Measurements from ENCODE around the gene NECAB3. TPM values are rescaled to one million over a fixed set of nuclear protein-coding genes. Genes with fewer than 3 reads are reported as not detected.

NECAB3 gene
- total RNA-seq, 4 donors from 2014 or later: 30.6 to 71.9 (median 52.9) TPM

DNA sequence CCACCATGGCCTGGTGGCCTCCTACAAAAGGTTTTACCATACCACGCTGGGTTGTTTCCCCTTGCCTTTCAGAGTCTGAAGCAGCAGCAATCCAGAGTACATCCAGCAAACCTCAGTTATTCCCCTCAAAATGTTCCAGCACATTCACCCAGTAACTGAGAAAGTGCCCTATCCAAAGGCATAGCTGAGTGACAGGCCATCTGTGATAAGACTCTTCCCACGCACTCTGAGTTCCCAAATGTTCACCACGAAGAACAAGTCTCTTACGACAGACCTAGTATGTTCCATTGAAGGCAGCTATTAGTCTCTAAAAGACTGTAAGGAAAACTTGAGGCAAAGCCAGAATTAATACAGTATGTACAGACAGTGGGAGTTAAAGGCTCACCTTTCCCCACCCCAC lies 43.7 kb downstream of the NECAB3 start:
- Histone ChIP-seq H3K9me3 (no peaks in the 10 kb centered on the region), H3K4me1 (no peaks in the 10 kb centered on the region), H3K36me3 (peaks cover 0 to 95% of the 10 kb centered on the region in 2 donors), H3K27ac (no peak overlapping the region), H3K27me3 (no peaks in the 10 kb centered on the region), H3K4me3 (no peak overlapping the region)
- TF ChIP-seq POLR2A (IDR thresholded peaks at IDR 0.05) (no peak), EP300 (IDR thresholded peaks at IDR 0.05) (no peak), POLR2AphosphoS5 (IDR thresholded peaks at IDR 0.05) (no peak), CTCF (IDR thresholded peaks at IDR 0.05) (no peak)
- ATAC-seq: no peak
- WGBS, 2 donors (ENCODE audit: low coverage in 1 of 2): 78 to 95% methylated on average over 4 of the region's 4 CpGs

DNA sequence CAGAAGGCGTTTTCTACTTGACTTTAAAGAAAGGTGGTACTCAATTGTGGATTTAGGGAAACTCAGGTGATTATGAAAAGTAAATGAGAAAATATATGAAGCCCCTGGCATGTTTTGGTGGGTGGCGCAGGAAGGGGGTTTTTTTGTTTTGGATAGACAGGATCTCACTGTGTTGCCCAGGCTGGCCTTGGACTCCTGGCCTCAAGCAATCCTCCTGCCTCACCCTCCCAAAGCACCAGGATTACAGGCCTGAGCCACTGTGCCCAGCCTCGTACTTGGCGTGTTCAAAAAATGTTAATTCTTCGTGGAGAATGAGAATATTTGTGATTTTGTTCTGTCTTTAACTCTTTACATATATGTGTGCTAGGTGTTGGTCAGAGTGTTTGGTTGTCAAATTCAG lies 44.2 kb downstream of the NECAB3 start:
- Histone ChIP-seq H3K9me3 (no peaks in the 10 kb centered on the region), H3K36me3 (peaks cover 0 to 96% of the 10 kb centered on the region in 2 donors), H3K4me3 (no peak overlapping the region), H3K27ac (no peak overlapping the region), H3K4me1 (no peaks in the 10 kb centered on the region), H3K27me3 (no peaks in the 10 kb centered on the region)
- ATAC-seq: no peak
- WGBS, 2 donors (ENCODE audit: low coverage in 1 of 2): 88% methylated on average over 2 to 5 of the region's 5 CpGs
- no peak for TF ChIP-seq CTCF (IDR thresholded peaks at IDR 0.05)
- no peak for TF ChIP-seq POLR2AphosphoS5 (IDR thresholded peaks at IDR 0.05)
- TF ChIP-seq EP300 (IDR thresholded peaks at IDR 0.05): no peak
- no peak for TF ChIP-seq POLR2A (IDR thresholded peaks at IDR 0.05)

- H3K4me3 ChIP-seq: no peak overlapping the region
- no peaks in the 10 kb centered on the region for H3K4me1 ChIP-seq
- no peaks in the 10 kb centered on the region for H3K9me3 ChIP-seq
- H3K27ac ChIP-seq: no peak overlapping the region
- H3K27me3 ChIP-seq: no peaks in the 10 kb centered on the region
- ATAC-seq: no peak
- WGBS, 2 donors (ENCODE audit: low coverage in 1 of 2): 85 to 94% methylated on average over 6 to 10 of the region's 10 CpGs
- TF ChIP-seq POLR2AphosphoS5 (IDR thresholded peaks at IDR 0.05): no peak
- no peak for TF ChIP-seq CTCF (IDR thresholded peaks at IDR 0.05)
- no peak for TF ChIP-seq EP300 (IDR thresholded peaks at IDR 0.05)
- TF ChIP-seq POLR2A (IDR thresholded peaks at IDR 0.05): no peak
- H3K36me3 ChIP-seq: peaks cover 0 to 98% of the 10 kb centered on the region in 2 donors
Observed at GRCh38 chr20:33629533-33629932, 44.7 kb downstream of the NECAB3 start.

- H3K27ac ChIP-seq: no peak overlapping the region
- WGBS, 2 donors (ENCODE audit: low coverage in 1 of 2): 91 to 92% methylated on average over 4 of the region's 4 CpGs
- H3K27me3 ChIP-seq: no peaks in the 10 kb centered on the region
- H3K9me3 ChIP-seq: no peaks in the 10 kb centered on the region
- no peaks in the 10 kb centered on the region for H3K4me1 ChIP-seq
- H3K36me3 ChIP-seq: peaks cover 0 to 96% of the 10 kb centered on the region in 2 donors
- TF ChIP-seq CTCF (IDR thresholded peaks at IDR 0.05): no peak
- TF ChIP-seq POLR2AphosphoS5 (IDR thresholded peaks at IDR 0.05): no peak
- TF ChIP-seq EP300 (IDR thresholded peaks at IDR 0.05): no peak
- no peak for TF ChIP-seq POLR2A (IDR thresholded peaks at IDR 0.05)
- ATAC-seq: no peak
- no peak overlapping the region for H3K4me3 ChIP-seq
Observed at GRCh38 chr20:33627577-33628216, 46.5 kb downstream of the NECAB3 start.

DNA sequence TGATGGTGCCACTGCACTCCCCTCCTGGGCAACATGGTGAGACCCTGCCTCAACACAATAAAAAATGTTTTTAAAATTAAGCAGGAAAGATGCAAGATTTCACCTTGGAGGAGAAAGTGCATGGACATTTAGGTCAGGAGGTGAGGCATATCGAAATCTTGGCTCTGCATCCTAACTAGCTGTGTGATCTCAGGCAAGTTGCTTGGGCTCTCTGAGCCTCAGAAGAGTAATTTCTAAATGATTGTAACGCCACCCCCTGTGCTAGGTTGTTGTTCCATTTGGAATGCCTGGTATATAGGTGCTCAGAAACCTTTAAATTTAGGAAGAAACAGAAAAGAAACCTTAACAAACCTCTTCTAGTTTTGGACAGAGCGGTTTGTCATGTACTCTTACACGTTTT lies 48.0 kb downstream of the NECAB3 start:
- WGBS, 2 donors (ENCODE audit: low coverage in 1 of 2): 86 to 92% methylated on average over 4 of the region's 4 CpGs
- no peak for ATAC-seq
- no peak overlapping the region for H3K27ac ChIP-seq

More for the DNA sequence above, 48.0 kb downstream of the NECAB3 start:
- H3K36me3 ChIP-seq: peaks cover 0 to 84% of the 10 kb centered on the region in 2 donors
- no peaks in the 10 kb centered on the region for H3K4me1 ChIP-seq
- no peak overlapping the region for H3K4me3 ChIP-seq
- no peak for TF ChIP-seq EP300 (IDR thresholded peaks at IDR 0.05)
- TF ChIP-seq CTCF (IDR thresholded peaks at IDR 0.05): no peak
- TF ChIP-seq POLR2AphosphoS5 (IDR thresholded peaks at IDR 0.05): no peak
- no peak for TF ChIP-seq POLR2A (IDR thresholded peaks at IDR 0.05)
- no peaks in the 10 kb centered on the region for H3K27me3 ChIP-seq
- H3K9me3 ChIP-seq: no peaks in the 10 kb centered on the region
